ENCODE data around the gene MANBA.

GRCh38 chr4:102586002-102586643 lies 174.6 kb downstream of the MANBA start:
- no peak for TF ChIP-seq POLR2AphosphoS5 (IDR thresholded peaks at IDR 0.05; ENCODE audit: low read depth, low read length)
- TF ChIP-seq TAF1 (IDR thresholded peaks at IDR 0.05; ENCODE audit: borderline replicate concordance, insufficient read depth, low read length): no peak
- no peak for TF ChIP-seq REST (IDR thresholded peaks at IDR 0.05; ENCODE audit: insufficient read depth in 1 of 2, low read depth in 2 of 2, low read length in 2 of 2)
- no peak for TF ChIP-seq SIN3A (IDR thresholded peaks at IDR 0.05; ENCODE audit: borderline replicate concordance, insufficient read depth, low read length)
- no peak for TF ChIP-seq FOXP2 (optimal IDR thresholded peaks at IDR 0.05; ENCODE audit: borderline replicate concordance, extremely low read depth, extremely low read length, insufficient read depth)

Measured in PFSK-1 (cell line).